Measurements from ENCODE around the gene EPHA4.

Gene EPHA4

DNA sequence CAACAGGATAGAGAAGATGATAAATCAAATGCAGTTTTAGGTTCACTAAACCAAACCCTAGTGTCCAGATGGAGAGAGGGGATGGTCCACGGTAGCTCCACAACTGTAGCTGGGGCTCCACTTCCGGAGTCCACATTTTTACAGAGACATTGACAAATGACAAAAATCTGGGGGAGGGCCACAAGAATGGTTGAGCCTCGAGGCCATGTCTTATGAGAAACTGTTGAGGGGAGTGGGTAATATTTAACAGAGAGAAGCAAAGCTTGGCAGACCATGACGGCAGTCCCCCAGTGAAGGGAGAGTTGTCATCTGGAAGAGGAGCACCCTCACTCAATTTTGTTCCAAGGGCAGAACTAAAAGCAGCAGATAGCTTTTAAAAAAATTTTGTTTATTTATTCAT lies 17.6 kb upstream of the EPHA4 start:
- Histone ChIP-seq H4K20me1 (ENCODE audit: insufficient read depth, low read length) (no peaks in the 10 kb centered on the region), H3K36me3 (replicated peaks; ENCODE audit: low read depth, low read length) (no peaks in the 10 kb centered on the region), H3K27ac (ENCODE audit: low read length) (no peak overlapping the region), H3K4me1 (ENCODE audit: low read length) (no peaks in the 10 kb centered on the region), H3K79me2 (ENCODE audit: low read length) (no peaks in the 10 kb centered on the region), H3K4me2 (ENCODE audit: low read length) (no peak overlapping the region), H3K9ac (ENCODE audit: low read length) (no peak overlapping the region), H2AFZ (ENCODE audit: low read depth, low read length) (no peak overlapping the region), H3K9me3 (ENCODE audit: insufficient read depth, low read length) (no peaks in the 10 kb centered on the region), H3K4me3 (ENCODE audit: low read length) (no peak overlapping the region), H3K27me3 (ENCODE audit: low read depth, low read length) (no peaks in the 10 kb centered on the region)
- TF ChIP-seq EZH2phosphoT487 (IDR thresholded peaks at IDR 0.05; ENCODE audit: low read depth): no peak
- TF ChIP-seq, protein P1, sequence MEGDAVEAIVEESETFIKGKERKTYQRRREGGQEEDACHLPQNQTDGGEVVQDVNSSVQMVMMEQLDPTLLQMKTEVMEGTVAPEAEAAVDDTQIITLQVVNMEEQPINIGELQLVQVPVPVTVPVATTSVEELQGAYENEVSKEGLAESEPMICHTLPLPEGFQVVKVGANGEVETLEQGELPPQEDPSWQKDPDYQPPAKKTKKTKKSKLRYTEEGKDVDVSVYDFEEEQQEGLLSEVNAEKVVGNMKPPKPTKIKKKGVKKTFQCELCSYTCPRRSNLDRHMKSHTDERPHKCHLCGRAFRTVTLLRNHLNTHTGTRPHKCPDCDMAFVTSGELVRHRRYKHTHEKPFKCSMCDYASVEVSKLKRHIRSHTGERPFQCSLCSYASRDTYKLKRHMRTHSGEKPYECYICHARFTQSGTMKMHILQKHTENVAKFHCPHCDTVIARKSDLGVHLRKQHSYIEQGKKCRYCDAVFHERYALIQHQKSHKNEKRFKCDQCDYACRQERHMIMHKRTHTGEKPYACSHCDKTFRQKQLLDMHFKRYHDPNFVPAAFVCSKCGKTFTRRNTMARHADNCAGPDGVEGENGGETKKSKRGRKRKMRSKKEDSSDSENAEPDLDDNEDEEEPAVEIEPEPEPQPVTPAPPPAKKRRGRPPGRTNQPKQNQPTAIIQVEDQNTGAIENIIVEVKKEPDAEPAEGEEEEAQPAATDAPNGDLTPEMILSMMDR (IDR thresholded peaks at IDR 0.05; ENCODE audit: low read depth, low read length): no peak

GRCh38 chr2:221588306-221588985 lies 16.3 kb upstream of the EPHA4 start:
- Histone ChIP-seq H3K27ac (ENCODE audit: low read length) (no peak overlapping the region), H3K79me2 (ENCODE audit: low read length) (no peaks in the 10 kb centered on the region), H3K9me3 (ENCODE audit: insufficient read depth, low read length) (no peaks in the 10 kb centered on the region), H4K20me1 (ENCODE audit: insufficient read depth, low read length) (no peaks in the 10 kb centered on the region), H2AFZ (ENCODE audit: low read depth, low read length) (no peak overlapping the region), H3K9ac (ENCODE audit: low read length) (no peak overlapping the region), H3K27me3 (ENCODE audit: low read depth, low read length) (no peaks in the 10 kb centered on the region), H3K4me1 (ENCODE audit: low read length) (no peaks in the 10 kb centered on the region), H3K4me2 (ENCODE audit: low read length) (no peak overlapping the region), H3K4me3 (ENCODE audit: low read length) (no peak overlapping the region), H3K36me3 (replicated peaks; ENCODE audit: low read depth, low read length) (no peaks in the 10 kb centered on the region)
- TF ChIP-seq EZH2phosphoT487 (IDR thresholded peaks at IDR 0.05; ENCODE audit: low read depth): no peak
- TF ChIP-seq, protein P1 (IDR thresholded peaks at IDR 0.05; ENCODE audit: low read depth, low read length): no peak

DNA sequence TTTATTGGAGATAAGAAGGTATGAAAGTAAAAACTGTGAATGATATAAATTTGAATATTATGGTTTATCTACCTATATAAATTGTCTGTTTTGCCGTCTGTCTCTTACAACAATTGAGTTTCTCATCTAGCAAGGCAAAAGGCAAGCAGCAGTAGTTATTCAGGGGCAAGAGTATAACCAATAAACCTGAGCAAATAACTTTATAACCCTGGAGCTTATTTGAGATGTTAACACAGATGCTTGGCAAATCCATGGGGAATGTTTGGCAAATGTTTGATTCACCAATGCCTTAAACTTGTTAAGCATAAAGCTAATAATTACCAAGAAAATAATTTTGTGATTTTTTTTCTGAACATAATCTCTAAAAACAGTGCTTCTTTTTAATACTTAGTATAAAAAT lies 9.9 kb upstream of the EPHA4 start:
- Histone ChIP-seq H3K36me3 (replicated peaks; ENCODE audit: low read depth, low read length) (no peaks in the 10 kb centered on the region), H3K27me3 (ENCODE audit: low read depth, low read length) (no peaks in the 10 kb centered on the region), H3K9ac (ENCODE audit: low read length) (no peak overlapping the region), H3K9me3 (ENCODE audit: insufficient read depth, low read length) (no peaks in the 10 kb centered on the region), H3K79me2 (ENCODE audit: low read length) (no peaks in the 10 kb centered on the region), H3K27ac (ENCODE audit: low read length) (no peak overlapping the region), H3K4me1 (ENCODE audit: low read length) (no peaks in the 10 kb centered on the region), H3K4me3 (ENCODE audit: low read length) (no peak overlapping the region), H3K4me2 (ENCODE audit: low read length) (no peak overlapping the region), H2AFZ (ENCODE audit: low read depth, low read length) (no peak overlapping the region), H4K20me1 (ENCODE audit: insufficient read depth, low read length) (no peaks in the 10 kb centered on the region)
- TF ChIP-seq, protein P1 (IDR thresholded peaks at IDR 0.05; ENCODE audit: low read depth, low read length): no peak
- TF ChIP-seq EZH2phosphoT487 (IDR thresholded peaks at IDR 0.05; ENCODE audit: low read depth): no peak

- Histone ChIP-seq H3K36me3 (replicated peaks; ENCODE audit: low read depth, low read length) (no peaks in the 10 kb centered on the region), H3K9me3 (ENCODE audit: insufficient read depth, low read length) (no peaks in the 10 kb centered on the region), H3K27me3 (ENCODE audit: low read depth, low read length) (no peaks in the 10 kb centered on the region), H3K4me3 (ENCODE audit: low read length) (peak overlapping the region; percentile 99), H3K4me2 (ENCODE audit: low read length) (peak overlapping the region; percentile 71), H3K79me2 (ENCODE audit: low read length) (peaks cover 8% of the 10 kb centered on the region; the same call in 1 of the 2 replicates), H3K27ac (ENCODE audit: low read length) (peak overlapping the region; percentile 26; the same call in 1 of the 2 replicates), H4K20me1 (ENCODE audit: insufficient read depth, low read length) (no peaks in the 10 kb centered on the region), H3K9ac (ENCODE audit: low read length) (peak overlapping the region; percentile 82), H2AFZ (ENCODE audit: low read depth, low read length) (peak overlapping the region; percentile 68), H3K4me1 (ENCODE audit: low read length) (peaks cover 9% of the 10 kb centered on the region)
- TF ChIP-seq EZH2phosphoT487 (IDR thresholded peaks at IDR 0.05; ENCODE audit: low read depth): no peak
- TF ChIP-seq, protein P1 (IDR thresholded peaks at IDR 0.05; ENCODE audit: low read depth, low read length): no peak
Measured at GRCh38 chr2:221574231-221574570, 2.1 kb upstream of the EPHA4 start.
